ENCODE data around the gene KATNA1. TPM values are rescaled to one million over a fixed set of nuclear protein-coding genes. Genes with fewer than 3 reads are reported as not detected.

KATNA1 gene
- total and polyA plus RNA-seq, 9 of the 15 experiments (the other 6 are each of a cell fraction or from before 2014, with no cell fraction given), result 22.5 to 76.9 (median 45.0) TPM

- TF ChIP-seq SNIP1 (IDR thresholded peaks at IDR 0.05; ENCODE audit: low read depth) (0 out of 2 replicates have a peak, but pooled peaks have one; percentile 11), USF1 (CRISPR knock-in tag; IDR thresholded peaks at IDR 0.05) (no peak), PTRF (tag; IDR thresholded peaks at IDR 0.05) (no peak), ZNF699 (CRISPR knock-in tag; IDR thresholded peaks at IDR 0.05; ENCODE audit: insufficient replicate concordance) (no peak), PHB (CRISPR knock-in tag; IDR thresholded peaks at IDR 0.05) (no peak), POLR2B (IDR thresholded peaks at IDR 0.05; ENCODE audit: low read depth, partially characterized antibody) (no peak), ZNF449 (CRISPR knock-in tag; IDR thresholded peaks at IDR 0.05) (no peak), GATAD2B (IDR thresholded peaks at IDR 0.05; ENCODE audit: borderline replicate concordance) (peak; percentile 66; the same call in 1 of the 2 replicates), TCF15 (CRISPR knock-in tag; IDR thresholded peaks at IDR 0.05) (no peak), BACH1 (tag; IDR thresholded peaks at IDR 0.05) (no peak), MEIS2 (IDR thresholded peaks at IDR 0.05; ENCODE audit: partially characterized antibody) (peak; percentile 68), SMARCA4 (IDR thresholded peaks at IDR 0.05) (peak; percentile 72), BCL6 (CRISPR knock-in tag; IDR thresholded peaks at IDR 0.05) (no peak), NFRKB (IDR thresholded peaks at IDR 0.05; ENCODE audit: low read depth) (no peak), NFATC3 (IDR thresholded peaks at IDR 0.05) (no peak), PATZ1 (CRISPR knock-in tag; IDR thresholded peaks at IDR 0.05; ENCODE audit: borderline replicate concordance) (no peak), E2F6 (IDR thresholded peaks at IDR 0.05; ENCODE audit: borderline replicate concordance in 1 of 2, extremely low read depth in 1 of 2, insufficient read depth in 1 of 2, insufficient read length in 1 of 2, low read depth in 1 of 2, low read length in 1 of 2, poor library complexity in 1 of 2, severe bottlenecking in 1 of 2) (peak in 1 of 2 experiments; percentile 66), ZNF707 (CRISPR knock-in tag; conservative IDR thresholded peaks at IDR 0.05) (no peak), MTA3 (IDR thresholded peaks at IDR 0.05; ENCODE audit: borderline replicate concordance) (peak; percentile 67; the same call in 1 of the 2 replicates), ZBTB43 (CRISPR knock-in tag; IDR thresholded peaks at IDR 0.05) (no peak)
Measured at GRCh38 chr6:149565527-149566409, 82.7 kb downstream of the KATNA1 start, which contains the start of gene GINM1 (continued).
